HG02763 (cell line): Measurements from ENCODE around the gene TRIM9.

Source experiments
- ATAC-seq: cut with Tn5 transposase; IDR thresholded peaks from one replicate; pipeline ENCODE4 v1.9.1; 2021; ENCODE audit warnings: mild to moderate bottlenecking, moderate library complexity; ENCODE audit not compliant: unreplicated experiment

TRIM9 gene

GRCh38 chr14:51059032-51059431 is 35.9 kb downstream of the TRIM9 start:
- ATAC-seq: no peak

DNA sequence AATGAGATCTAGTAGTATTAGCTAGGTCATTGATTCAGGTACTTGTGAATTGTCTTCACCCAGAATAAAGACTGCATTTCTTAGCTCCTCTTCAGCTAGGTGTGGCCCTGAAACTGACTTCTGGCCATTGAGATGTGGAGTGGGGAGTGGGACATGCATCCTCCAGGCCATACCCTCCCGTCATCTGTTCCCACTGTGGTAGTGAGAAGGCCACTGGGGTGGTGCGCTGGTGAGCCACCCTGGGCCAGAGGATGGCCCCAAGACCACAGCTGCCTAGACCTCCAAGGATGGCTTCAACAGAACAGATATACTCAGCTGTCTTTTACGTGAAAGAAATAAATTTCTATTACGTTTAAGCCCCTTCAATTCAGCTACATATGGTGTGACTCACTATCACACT is 36.5 kb downstream of the TRIM9 start:
- no peak for ATAC-seq

GRCh38 chr14:51056421-51056820 is 38.5 kb downstream of the TRIM9 start:
- ATAC-seq: no peak

DNA sequence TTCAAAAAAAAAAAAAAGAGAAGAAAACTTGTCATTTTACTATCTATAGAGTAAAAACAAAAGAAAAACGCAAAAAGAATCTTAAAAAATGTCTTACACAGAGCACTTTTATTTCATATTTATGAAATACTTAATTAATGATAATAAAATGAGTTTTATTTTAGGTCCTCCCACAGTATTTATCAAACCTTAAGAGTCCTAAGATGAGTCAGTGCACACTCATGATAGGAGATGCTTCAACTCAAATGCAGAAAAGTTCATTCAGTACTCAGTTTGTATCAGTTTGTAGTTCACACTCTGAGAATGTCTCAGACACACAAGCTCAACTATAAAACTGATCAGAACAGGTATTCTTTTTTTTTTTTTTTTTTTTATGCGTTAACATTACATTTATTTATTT is 41.7 kb downstream of the TRIM9 start:
- ATAC-seq: no peak

DNA sequence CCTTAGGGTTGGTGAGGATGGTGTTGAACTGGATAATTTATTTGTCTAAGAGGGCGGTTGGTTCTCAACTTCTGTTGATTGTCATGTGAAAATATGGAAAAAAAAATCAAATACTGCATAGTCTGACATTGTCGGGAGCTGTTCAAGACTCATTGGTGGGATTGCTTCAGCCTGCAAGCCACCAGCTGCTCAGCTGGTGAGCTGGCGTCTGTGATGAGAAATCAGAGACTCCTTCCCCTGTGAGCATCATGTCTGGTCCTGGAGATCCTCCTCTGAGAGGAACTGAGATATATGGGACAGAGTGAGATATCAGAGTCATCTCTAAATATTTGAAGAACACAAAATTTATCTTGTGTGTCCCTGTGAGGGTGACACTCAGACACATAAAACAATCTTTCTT is 49.9 kb downstream of the TRIM9 start:
- ATAC-seq: no peak

- ATAC-seq: no peak
Measured at GRCh38 chr14:51041883-51042282, 53.0 kb downstream of the TRIM9 start.

DNA sequence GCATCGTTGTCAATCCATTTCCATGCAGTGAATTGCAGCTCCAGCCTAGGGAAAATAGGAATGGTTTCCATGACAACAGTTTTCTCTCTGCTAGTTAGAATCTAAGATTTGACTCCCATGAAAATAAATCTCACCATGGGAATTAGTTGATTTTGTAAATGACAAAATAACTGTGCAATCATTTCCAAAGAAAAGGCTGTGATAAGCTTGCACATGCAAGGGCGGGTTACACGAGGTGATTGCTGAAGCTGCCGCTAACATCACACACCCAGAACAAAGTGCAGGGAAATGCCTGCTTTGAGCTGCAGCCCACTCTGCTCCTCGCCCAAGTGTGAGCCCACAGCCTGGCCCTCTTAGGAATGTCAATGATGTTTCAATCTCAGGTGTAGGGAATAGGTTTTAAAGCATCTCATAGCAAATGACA is 53.8 kb downstream of the TRIM9 start:
- no peak for ATAC-seq

DNA sequence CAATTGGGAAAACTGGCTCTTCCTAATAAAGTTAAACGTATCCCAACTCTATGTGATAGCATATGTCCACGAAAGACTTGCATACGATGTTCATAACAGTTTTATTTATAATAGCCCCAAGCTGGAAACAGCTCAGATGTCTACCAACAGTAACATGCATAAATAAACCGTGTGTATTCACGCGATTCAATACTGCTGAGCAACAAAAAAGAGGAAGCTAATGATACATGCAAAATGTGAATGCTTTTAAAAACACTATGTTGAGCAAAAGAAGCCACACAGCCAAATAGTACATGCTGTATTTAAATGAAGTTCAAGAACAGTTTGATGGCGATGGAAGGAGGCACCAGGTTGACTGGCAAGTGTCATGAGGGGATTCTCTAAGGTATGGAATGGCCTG is 55.7 kb downstream of the TRIM9 start:
- no peak for ATAC-seq

DNA sequence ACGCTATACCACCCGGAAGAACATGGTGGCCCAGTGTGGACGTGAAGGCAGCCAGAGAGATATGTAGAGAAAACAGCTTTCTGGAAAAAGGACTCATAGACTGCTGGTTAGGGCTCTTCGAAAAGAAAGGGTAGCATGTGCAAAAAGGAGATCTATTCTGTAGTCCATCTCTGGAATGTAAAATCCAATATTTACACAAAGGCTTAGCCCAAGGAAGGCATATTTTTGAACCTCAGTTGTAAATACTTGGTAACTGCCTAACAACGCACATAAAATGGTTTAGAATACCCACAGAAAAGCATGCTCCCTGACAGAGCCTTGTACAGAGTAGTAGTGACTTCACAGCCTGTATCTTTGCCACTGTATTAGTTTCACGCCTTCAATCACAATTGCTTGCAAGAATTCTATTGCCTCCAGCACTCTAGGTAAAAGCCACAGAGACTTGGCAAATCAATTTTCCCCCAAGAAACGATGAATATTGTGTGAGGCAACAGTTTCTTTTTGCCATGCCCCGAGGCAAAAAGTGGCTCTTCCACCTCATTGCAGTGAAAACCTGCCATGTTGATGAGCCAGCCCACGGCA is 59.2 kb downstream of the TRIM9 start:
- ATAC-seq: no peak

- no peak for ATAC-seq
Measured at GRCh38 chr14:51028851-51029754, 65.8 kb downstream of the TRIM9 start.

GRCh38 chr14:51028361-51028760 is 66.5 kb downstream of the TRIM9 start:
- ATAC-seq: no peak

DNA sequence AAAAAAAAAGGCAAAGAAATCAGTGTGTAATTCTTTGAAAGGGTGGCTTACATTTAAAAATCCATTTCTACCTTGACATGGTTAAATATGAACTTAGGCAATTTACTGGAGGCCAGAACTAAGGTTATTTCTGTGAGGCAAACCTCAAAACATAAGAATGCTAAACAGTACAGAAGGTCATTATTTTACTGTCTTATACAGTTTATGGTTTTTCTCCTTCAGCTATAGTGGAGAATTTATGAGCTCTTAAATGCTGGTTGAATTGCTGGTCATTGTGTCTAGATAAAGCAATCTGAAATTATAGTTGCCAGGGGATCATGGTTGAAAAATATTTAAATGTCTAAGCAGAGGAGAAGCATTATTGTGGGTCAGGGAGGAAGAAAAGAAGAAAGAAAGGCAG is 70.5 kb downstream of the TRIM9 start:
- no peak for ATAC-seq

DNA sequence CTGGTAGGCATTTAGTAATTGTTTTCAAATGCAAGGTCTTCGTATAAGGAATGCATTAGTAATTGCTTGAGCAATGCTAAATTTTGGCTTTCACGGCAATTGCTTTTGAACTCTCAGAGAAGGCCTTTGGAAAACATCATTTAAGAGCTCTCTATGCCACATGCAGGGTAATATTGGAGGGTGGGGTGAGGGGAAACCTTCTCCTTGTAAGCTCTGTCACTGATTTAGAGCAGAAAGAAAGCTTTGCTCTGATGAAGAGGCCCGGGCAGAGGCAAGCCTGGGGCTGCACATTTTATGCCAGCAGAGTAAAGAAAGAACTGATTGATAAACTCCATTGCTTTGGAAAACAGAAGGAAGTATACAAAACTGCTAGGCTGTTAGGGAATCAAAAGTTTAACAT is 70.9 kb downstream of the TRIM9 start:
- no peak for ATAC-seq

DNA sequence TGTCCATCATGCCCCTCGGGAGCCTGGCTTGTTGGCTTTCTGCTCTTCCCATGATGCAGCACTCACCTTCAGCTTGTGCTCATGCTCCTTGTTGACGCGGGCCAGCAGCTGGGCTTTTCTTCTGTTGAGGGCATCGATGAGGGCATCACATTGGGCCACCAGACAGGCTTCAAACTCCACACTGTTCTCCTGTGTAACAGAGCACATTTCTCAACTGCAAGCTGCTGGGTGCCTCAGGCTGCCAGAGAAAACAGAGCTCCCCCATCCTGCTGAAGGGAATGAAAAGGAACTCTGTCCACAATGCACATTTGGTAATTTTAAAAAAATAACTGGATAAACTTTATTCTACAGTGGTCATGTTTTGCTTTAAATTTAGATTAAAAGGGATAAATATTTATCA is 72.1 kb downstream of the TRIM9 start:
- no peak for ATAC-seq

- no peak for ATAC-seq
Measured at GRCh38 chr14:51020024-51020710, 74.7 kb downstream of the TRIM9 start.

DNA sequence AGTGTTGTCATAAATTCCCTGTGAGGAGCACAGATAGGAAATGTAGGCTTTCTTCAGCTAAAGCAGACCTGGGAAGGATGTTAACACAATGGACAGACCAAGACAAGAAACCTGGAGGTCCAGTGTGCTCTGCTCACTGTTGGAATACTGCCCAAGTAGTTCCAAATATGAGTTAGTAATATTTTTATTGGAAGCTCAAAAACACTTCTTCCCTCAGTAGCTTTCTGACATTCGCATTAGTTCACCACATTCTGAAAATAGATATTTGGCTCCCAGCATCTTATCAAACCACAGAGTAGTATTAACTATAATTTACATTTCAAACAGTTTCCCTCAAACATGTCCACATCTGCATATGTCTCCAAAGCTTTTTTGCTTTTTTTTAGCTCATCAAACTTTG is 75.8 kb downstream of the TRIM9 start:
- no peak for ATAC-seq

GRCh38 chr14:51018521-51018920 is 76.4 kb downstream of the TRIM9 start:
- ATAC-seq: no peak

DNA sequence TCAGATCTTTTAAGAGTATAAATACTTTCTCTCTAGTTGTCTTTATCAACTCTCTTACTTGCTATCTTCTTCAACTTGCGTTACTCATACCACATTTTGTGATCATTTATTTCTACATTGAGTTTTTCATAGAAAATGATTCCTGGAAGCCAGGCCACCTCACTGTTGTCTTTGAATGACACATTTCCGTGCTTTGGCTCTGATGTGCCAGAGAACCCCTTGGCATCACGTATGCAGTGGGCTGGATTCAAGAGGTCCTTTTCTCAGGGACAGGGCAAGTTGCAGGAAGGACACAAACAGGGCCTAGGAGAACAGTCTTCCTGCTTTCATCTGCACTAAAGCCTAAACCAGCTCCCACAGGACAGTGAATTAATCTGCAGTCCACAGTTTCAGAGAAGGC is 80.3 kb downstream of the TRIM9 start:
- ATAC-seq: no peak

DNA sequence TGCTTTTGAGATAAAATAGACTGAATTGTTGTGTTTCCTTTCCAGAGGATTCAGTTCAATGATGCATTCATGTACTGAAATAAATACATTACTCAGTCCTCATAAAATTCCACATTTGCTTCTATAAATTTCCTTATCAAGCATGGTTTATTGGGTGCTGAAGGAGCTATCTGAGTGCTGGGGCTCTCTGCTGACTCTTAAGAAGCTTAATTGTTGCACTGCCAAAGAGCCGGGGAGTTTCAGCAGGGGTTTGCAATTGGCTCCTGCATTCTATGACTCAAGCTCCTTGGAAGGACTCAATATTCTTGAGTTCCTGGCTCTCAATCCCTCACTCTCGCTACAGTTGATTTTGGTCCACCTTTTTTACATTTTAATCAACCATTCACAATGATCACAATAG is 80.8 kb downstream of the TRIM9 start:
- ATAC-seq: no peak

GRCh38 chr14:51012055-51012454 is 82.8 kb downstream of the TRIM9 start:
- ATAC-seq: no peak

GRCh38 chr14:51008446-51008845 is 86.5 kb downstream of the TRIM9 start:
- no peak for ATAC-seq

DNA sequence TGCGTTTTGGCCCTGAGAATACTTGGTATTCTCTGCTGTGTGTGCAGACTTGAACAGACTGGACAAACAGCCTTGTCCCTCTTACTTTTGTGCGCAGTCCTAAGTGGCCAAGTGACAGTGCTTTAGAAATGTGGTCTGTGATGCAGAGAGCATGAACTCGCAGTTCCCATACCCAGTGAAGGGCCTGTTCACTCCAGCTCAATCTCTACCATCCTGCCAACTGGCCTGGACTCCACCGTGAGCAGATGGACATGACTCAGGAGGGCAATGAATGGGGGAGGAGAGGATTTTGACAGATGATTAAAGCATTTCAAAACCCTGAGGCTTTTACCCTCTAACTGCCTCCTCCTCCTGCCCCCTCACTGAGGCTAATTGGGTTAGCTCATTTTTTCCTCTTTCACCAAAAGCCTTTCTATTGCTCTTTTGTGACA is 88.1 kb downstream of the TRIM9 start:
- ATAC-seq: no peak
